ENCODE results near the gene MRPS6. TPM values are rescaled to one million over a fixed set of nuclear protein-coding genes. Genes with fewer than 3 reads are reported as not detected.

Gene MRPS6
- total RNA-seq, 1 experiment from 2014 or later = 55.1 TPM

GRCh38 chr21:34107606-34108005 lies 34.2 kb downstream of the MRPS6 start:
- Histone ChIP-seq H3K4me1 (ENCODE audit: control insufficient read depth in 1 of 2, insufficient read depth in 2 of 2, low read length in 2 of 2) (no peaks in the 10 kb centered on the region), H3K79me2 (ENCODE audit: insufficient read depth, low read length) (peaks cover 58% of the 10 kb centered on the region), H3K9ac (ENCODE audit: low read length) (no peak overlapping the region), H3K27ac (ENCODE audit: low read depth, low read length) (no peak overlapping the region), H3K9me2 (ENCODE audit: insufficient read depth) (no peaks in the 10 kb centered on the region), H3K4me2 (ENCODE audit: low read length) (no peak overlapping the region), H3K27me3 (ENCODE audit: insufficient read depth, low read length) (no peaks in the 10 kb centered on the region), H4K20me1 (ENCODE audit: insufficient read depth) (0 out of 2 replicates have a peak, but pooled peaks cover 7% of the 10 kb centered on the region), H3K36me3 (ENCODE audit: control insufficient read depth in 1 of 2, insufficient read depth in 2 of 2, low read length in 2 of 2) (no peaks in the 10 kb centered on the region), H2AFZ (ENCODE audit: low read depth, low read length, poor library complexity, severe bottlenecking) (no peak overlapping the region), H3K9me3 (ENCODE audit: control insufficient read depth in 1 of 2, insufficient read depth in 1 of 2, low read depth in 1 of 2, low read length in 2 of 2) (no peaks in the 10 kb centered on the region), H3K4me3 (replicated peaks in 1 of 2; ENCODE audit: low read depth in 1 of 2, low read length in 2 of 2) (no peak overlapping the region)
- no peak for TF ChIP-seq JUND (IDR thresholded peaks at IDR 0.05)
- no peak for TF ChIP-seq ZNF274 (IDR thresholded peaks at IDR 0.05; ENCODE audit: low read depth, low read length)
- no peak for TF ChIP-seq CEBPB (IDR thresholded peaks at IDR 0.05; ENCODE audit: low read depth)
- no peak for TF ChIP-seq REST (IDR thresholded peaks at IDR 0.05; ENCODE audit: low read depth)
- TF ChIP-seq EZH2phosphoT487 (IDR thresholded peaks at IDR 0.05; ENCODE audit: borderline replicate concordance) = no peak
- no peak for TF ChIP-seq POLR2AphosphoS5 (IDR thresholded peaks at IDR 0.05; ENCODE audit: low read depth, low read length)
- no peak for TF ChIP-seq ATF3 (IDR thresholded peaks at IDR 0.05)
- no peak for TF ChIP-seq ZBTB33 (IDR thresholded peaks at IDR 0.05; ENCODE audit: extremely low read depth, insufficient replicate concordance, low read length)
- TF ChIP-seq EZH2 (IDR thresholded peaks at IDR 0.05) = no peak
- TF ChIP-seq MAX (IDR thresholded peaks at IDR 0.05) = no peak
- TF ChIP-seq ZFX (IDR thresholded peaks at IDR 0.05) = no peak
- no peak for TF ChIP-seq SIN3A (IDR thresholded peaks at IDR 0.05; ENCODE audit: low read depth)
- no peak for TF ChIP-seq EGR1 (IDR thresholded peaks at IDR 0.05; ENCODE audit: low read depth)
- TF ChIP-seq POLR2A (IDR thresholded peaks at IDR 0.05; ENCODE audit: borderline replicate concordance, extremely low read depth, insufficient read depth, insufficient read length) = no peak
- TF ChIP-seq YY1 (IDR thresholded peaks at IDR 0.05; ENCODE audit: extremely low read depth, insufficient replicate concordance, low read depth, low read length) = no peak
- TF ChIP-seq CTCF (IDR thresholded peaks at IDR 0.05 in 2 of 3, conservative IDR thresholded peaks at IDR 0.05 in 1 of 3; ENCODE audit: borderline replicate concordance in 1 of 3, insufficient read depth in 1 of 3, low read depth in 2 of 3, low read length in 2 of 3) = no peak
- TF ChIP-seq ELF1 (IDR thresholded peaks at IDR 0.05; ENCODE audit: borderline replicate concordance, low read depth) = no peak
- TF ChIP-seq RAD21 (IDR thresholded peaks at IDR 0.05; ENCODE audit: low read depth) = no peak
- no peak for TF ChIP-seq TCF7L2 (IDR thresholded peaks at IDR 0.05; ENCODE audit: borderline replicate concordance, extremely low read depth, insufficient read depth, insufficient read length)
- intact Hi-C loops (cut with micrococcal nuclease) = no loop called here
- RAD21 ChIA-PET (ENCODE audit: low non-redundant PET in 1 of 2, low total read pairs in 2 of 2, uncharacterized antibody in 2 of 2, unreplicated experiment in 2 of 2) = no interaction called here
- POLR2A ChIA-PET = no interaction called here
- CTCF ChIA-PET = no interaction called here
- ATAC-seq = no peak
- DNase-seq (ENCODE audit: low read depth, low spot score) = no peak
- no TSS peak for BruUV-seq (replicated peaks)
